G401.6 (cell line): Measurements from ENCODE around the gene CFHR2.

Source experiments
- FAIRE-seq: peaks from 2 replicates; lab custom pipeline; 2012; peaks lifted over from hg19 to GRCh38; lab: Jason Lieb, UNC

CFHR2 gene

DNA sequence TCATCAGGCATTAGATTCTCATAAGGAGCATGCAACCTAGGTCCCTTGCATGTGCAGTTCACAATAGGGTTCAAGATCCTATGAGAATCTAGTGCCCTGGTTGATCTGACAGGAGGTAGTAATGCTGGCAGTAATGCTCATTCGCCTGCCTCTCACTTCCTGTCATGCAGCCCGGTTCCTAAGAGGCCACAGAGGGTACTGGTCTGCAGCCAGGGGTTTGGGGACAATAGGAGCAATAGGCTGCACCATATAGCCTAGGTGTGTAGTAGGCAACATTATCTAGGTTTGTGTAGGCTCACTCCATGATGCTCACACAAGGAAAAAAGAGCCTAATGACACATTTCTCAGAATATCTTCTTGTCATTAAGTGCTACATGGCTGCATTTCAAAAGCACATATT, 59.6 kb downstream of the CFHR2 start:
- no peak for FAIRE-seq

DNA sequence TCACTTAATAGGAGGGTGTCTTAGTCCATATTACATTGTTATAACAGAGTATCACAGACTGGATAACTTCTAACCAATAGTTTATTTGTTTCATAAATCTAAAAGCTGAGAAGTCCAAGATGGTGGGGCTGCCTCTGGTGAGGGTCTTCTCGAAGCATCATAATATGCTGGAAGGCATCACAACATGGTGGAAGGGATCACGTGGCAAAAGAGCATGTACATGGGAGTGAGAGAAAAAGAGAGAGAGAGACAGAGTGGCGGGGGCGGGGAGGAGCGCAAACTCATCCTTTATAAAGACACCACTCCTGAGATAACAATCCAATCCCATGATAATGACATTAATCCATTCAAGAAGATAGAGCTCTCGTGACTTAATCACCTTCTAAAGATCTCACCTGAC, 65.3 kb downstream of the CFHR2 start:
- FAIRE-seq, result no peak
